Astrocyte (in vitro differentiated cells and primary cell): ENCODE data around the gene TMEM143.

Experiments used
- CTCF ChIP-seq: IDR thresholded peaks from 2 replicates; pipeline ENCODE4 v1.5.1; 2011; ENCODE audit warnings: low read depth, mild to moderate bottlenecking, inconsistent platforms, low read length, moderate library complexity; ENCODE audit not compliant: insufficient read depth
- EZH2 ChIP-seq: IDR thresholded peaks from 2 replicates; pipeline ENCODE4 v1.6.1; 2012; ENCODE audit warnings: mild to moderate bottlenecking, low read length, inconsistent platforms; ENCODE audit not compliant: insufficient read depth

GRCh38 chr19:48284896-48285295 lies 78.8 kb downstream of the TMEM143 start:
- TF ChIP-seq CTCF (no peak), EZH2 (no peak)
